Measurements from ENCODE around the gene LHFPL2.
"Not testable (repeated sequence)": the region's sequence is repeated elsewhere in the genome, so short reads cannot be mapped to it uniquely, and the experiment has no call there.

Gene LHFPL2, protein sequence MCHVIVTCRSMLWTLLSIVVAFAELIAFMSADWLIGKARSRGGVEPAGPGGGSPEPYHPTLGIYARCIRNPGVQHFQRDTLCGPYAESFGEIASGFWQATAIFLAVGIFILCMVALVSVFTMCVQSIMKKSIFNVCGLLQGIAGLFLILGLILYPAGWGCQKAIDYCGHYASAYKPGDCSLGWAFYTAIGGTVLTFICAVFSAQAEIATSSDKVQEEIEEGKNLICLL

GRCh38 chr5:78648359-78649210 is at the start of gene LHFPL2:
LHFPL2 (minus strand) TSS chr5:78648772; CDS start chr5:78510213, 138,559 bp downstream.
- DNase-seq (ENCODE audit: low read depth in 3 of 3) = peak in 2 of 3 experiments; percentile 1 to 7

DNA sequence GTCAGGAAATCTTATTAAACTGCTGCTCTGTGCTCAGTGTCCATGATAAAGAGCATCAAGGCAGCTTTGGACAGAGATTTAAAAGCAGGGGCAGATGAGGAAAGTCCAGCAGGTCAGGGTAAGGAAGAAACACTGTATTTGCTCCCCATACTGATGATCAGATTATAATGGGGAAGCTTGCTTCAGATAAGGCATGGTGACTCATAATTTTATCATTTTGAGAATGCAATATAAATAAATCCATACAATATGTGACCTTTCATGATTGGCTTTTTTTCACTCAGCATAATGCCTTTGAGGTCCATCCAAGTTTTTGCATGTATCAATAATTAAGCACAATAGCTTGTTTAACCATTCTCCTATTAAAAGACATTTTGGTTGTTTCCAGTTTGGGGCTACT is 48.1 kb upstream of the LHFPL2 start:
- DNase-seq (ENCODE audit: low read depth in 3 of 3) = no peak

- DNase-seq (ENCODE audit: low read depth in 3 of 3) = not testable (repeated sequence)
These were observed 47.5 kb upstream of the LHFPL2 start for GRCh38 chr5:78696052-78696451.

- DNase-seq (ENCODE audit: low read depth in 3 of 3) = no peak
These were observed 44.8 kb upstream of the LHFPL2 start for GRCh38 chr5:78693339-78693738.

- no peak for DNase-seq (ENCODE audit: low read depth in 3 of 3)
These were observed 42.8 kb upstream of the LHFPL2 start for GRCh38 chr5:78691084-78691960.

DNA sequence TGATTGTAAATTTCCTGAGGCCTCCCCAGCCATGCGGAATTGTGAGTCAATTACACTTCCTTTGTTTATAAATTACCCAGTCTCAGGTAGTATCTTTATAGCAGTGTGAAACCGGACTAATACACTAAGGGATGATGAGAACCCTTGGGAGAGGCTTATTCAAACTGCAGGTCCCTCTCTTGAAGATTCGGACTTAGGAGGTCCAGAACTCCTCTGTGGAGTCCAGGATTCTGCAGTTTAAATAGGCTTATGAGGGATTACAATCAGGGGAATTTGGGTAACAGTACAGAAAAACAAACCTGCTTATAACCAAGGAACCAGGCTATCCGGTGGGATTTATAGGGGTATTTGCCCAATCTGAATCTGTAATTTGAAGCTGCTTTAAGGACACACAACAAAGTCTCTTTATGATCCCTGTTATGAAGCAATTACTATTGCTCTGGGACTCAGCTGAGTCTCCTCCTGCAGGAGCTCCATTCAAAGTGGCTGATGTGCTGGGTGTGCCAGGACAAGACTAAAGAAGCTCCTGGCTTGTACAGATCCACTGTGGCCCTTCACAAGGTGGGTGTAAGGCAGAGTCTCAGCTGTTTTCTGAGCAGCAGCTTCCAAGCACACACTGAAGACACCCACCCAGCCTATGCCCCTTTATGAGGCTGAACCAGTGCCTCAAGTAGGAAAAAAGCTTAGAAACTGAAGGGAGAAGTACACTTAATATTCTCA is 41.8 kb upstream of the LHFPL2 start:
- DNase-seq (ENCODE audit: low read depth in 3 of 3) = no peak

GRCh38 chr5:78689540-78690252 is 41.1 kb upstream of the LHFPL2 start:
- no peak for DNase-seq (ENCODE audit: low read depth in 3 of 3)

GRCh38 chr5:78687514-78687913 is 38.9 kb upstream of the LHFPL2 start:
- DNase-seq (ENCODE audit: low read depth in 3 of 3) = not testable (repeated sequence)

GRCh38 chr5:78683905-78684304 is 35.3 kb upstream of the LHFPL2 start:
- not testable (repeated sequence) for DNase-seq (ENCODE audit: low read depth in 3 of 3)

DNA sequence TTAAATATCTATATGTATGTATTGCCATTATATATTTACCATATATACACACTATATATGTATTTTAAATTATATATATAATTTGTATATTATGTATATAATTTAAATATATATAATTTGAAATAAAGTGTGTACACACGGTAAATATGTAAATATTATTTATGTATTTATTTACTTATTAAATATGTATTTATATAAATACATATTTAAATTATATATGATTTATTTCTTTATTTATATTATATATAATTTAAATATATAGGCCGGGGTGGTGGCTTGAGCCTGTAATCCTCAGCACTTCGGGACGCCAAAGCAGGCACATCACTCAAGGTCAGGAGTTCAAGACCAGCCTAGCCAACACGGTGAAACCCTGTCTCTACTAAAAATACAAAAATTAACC is 31.3 kb upstream of the LHFPL2 start:
- no peak for DNase-seq (ENCODE audit: low read depth in 3 of 3)

GRCh38 chr5:78677777-78678668 is 29.5 kb upstream of the LHFPL2 start:
- DNase-seq (ENCODE audit: low read depth in 3 of 3) = no peak

DNA sequence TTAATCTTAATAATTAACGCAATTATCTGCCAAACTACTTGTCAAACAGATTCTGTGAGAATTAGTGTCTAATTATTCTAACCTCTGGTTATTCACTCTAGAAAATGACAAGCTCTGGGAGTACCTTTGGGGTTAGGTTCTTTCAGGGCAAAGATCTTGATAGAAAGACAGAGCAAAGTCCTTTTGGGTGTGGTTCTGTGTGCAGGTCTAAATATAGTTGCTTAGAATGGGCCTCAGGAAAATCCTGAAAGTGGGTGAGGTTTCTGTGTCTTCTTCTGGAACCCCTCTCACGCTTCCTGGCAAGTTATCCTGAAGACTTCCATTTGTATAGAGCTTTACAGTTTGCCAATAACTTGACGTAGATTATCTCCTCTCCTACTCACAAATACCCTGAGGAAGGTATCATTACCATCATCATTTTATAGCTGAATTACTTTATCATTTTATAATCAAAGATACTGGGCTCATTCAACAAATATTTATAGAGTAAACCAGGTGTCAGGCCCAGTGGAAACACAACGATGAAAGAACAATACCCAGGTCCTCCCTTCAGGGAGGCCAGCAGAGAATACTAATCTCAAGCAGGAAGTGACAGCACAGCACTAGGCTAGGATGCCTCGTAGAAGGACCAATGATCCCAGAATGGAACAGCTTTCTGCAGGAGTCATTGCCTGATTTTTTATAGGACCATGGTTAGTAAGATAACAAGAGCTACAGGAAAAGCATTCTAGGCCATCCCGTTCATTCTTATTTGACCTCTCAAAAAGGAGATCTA is 27.6 kb upstream of the LHFPL2 start:
- no peak for DNase-seq (ENCODE audit: low read depth in 3 of 3)

GRCh38 chr5:78673827-78674226 is 25.3 kb upstream of the LHFPL2 start:
- DNase-seq (ENCODE audit: low read depth in 3 of 3) = not testable (repeated sequence)

DNA sequence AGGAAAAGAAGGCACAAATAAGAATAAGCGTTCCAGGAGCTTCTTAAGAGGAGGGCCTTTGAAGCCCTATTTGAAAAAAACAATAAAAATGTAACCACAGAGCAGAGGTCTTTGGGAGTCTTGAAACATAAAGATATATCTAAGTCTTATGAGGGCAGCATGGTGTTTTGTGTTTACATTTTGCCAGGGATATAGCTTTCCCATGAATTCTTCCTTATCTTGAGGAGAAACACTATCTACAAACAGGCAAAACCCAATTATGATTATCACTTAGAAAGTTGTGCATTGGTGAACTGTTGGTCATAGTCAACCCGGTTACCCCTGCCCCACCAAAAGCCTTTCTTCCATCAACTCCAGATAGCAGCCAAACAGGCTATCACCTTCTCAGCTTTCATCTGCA is 23.6 kb upstream of the LHFPL2 start:
- no peak for DNase-seq (ENCODE audit: low read depth in 3 of 3)

DNA sequence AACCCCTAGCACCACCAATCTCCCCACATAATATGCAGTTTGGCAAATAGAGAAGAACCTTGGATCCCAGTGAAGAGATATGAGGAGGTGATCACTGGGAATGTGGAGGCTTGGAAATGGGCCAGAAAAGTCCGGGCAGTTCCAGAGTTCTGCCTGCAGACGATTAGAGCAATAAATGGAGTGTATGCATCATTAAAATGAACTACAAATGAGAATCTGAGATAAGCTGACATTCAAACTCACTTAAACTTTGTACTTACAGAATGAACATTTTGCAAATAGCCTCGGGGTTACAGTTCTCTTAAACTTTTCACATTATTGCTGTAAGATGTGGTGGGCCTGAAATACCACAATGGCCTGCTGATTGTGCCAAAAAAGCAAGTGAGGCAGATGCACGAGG is 23.0 kb upstream of the LHFPL2 start:
- DNase-seq (ENCODE audit: low read depth in 3 of 3) = no peak

- no peak for DNase-seq (ENCODE audit: low read depth in 3 of 3)
These were observed 22.2 kb upstream of the LHFPL2 start for GRCh38 chr5:78670701-78671269.

GRCh38 chr5:78669331-78669730 is 20.8 kb upstream of the LHFPL2 start:
- no peak for DNase-seq (ENCODE audit: low read depth in 3 of 3)

DNA sequence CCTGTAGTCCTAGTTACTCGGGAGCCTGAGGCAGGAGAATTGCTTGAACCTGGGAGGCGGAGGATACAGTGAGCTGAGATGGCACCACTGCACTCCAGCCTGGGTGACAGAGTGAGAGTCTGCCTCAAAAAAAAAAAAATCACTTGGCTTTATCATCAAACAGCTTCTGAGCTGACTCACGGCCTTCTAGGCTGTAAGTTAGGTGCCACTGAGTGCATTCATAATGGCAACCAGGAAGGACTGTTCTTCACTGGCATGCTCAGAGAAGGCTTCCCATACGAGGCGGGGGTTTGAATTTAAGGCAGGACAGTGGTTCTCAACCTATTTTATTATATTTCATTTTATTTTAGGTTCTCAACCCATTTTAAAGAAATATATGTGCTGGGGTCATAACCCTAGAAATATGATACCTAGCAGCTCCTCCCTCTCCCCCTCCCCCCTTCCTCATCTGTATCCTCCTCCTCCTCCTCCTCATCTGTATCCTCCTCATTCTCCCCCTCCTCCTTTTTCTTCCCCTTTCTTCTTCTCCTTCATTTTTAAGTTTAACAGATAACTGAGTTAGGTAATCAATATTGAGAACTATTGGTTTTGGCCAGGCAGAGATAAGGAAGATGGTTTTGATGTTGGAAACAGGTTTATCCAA is 19.0 kb upstream of the LHFPL2 start:
- DNase-seq (ENCODE audit: low read depth in 3 of 3) = no peak
